Activated CD4-positive, alpha-beta T cell treated with anti-CD3 and anti-CD28 coated beads, Interleukin-2, amount 10 ng/mL, durations not matched to agents 24 days and 14 days (primary cell): ENCODE results near the gene TUBGCP4. TPM values are rescaled to one million over a fixed set of nuclear protein-coding genes. Genes with fewer than 3 reads are reported as not detected.

Source experiments
- DNase-seq: peaks from one replicate; pipeline ENCODE4 v3.0.0; 2022
- H3K27ac Mint-ChIP-seq: one replicate; pipeline ENCODE4 v1.8.0; 2022; ENCODE audit warnings: mild to moderate bottlenecking, mixed read lengths
- H3K27me3 Mint-ChIP-seq: one replicate; pipeline ENCODE4 v1.8.0; 2022; ENCODE audit warnings: mixed read lengths
- H3K36me3 Mint-ChIP-seq: one replicate; pipeline ENCODE4 v1.8.0; 2022; ENCODE audit warnings: low read depth, mild to moderate bottlenecking, mixed read lengths
- H3K4me1 Mint-ChIP-seq: one replicate; pipeline ENCODE4 v1.8.0; 2021; ENCODE audit warnings: mixed read lengths
- H3K4me3 Mint-ChIP-seq: one replicate; pipeline ENCODE4 v1.8.0; 2022; ENCODE audit warnings: mild to moderate bottlenecking, moderate library complexity, mixed read lengths
- H3K9me3 Mint-ChIP-seq: one replicate; pipeline ENCODE4 v1.8.0; 2021; ENCODE audit warnings: mixed read lengths
- intact Hi-C: fragments of 100-400 bp; cut with micrococcal nuclease; formaldehyde crosslinking; loops from one replicate; pipeline ENCODE4 v1.15.1; 2023
- total RNA-seq: library from RNA; stranded (reverse); gene quantifications from 2 replicates; pipeline ENCODE4 v1.2.3, GENCODE V29; 2022

TUBGCP4 gene
- total RNA-seq = 48.0 and 49.6 TPM in 2 replicates

DNA sequence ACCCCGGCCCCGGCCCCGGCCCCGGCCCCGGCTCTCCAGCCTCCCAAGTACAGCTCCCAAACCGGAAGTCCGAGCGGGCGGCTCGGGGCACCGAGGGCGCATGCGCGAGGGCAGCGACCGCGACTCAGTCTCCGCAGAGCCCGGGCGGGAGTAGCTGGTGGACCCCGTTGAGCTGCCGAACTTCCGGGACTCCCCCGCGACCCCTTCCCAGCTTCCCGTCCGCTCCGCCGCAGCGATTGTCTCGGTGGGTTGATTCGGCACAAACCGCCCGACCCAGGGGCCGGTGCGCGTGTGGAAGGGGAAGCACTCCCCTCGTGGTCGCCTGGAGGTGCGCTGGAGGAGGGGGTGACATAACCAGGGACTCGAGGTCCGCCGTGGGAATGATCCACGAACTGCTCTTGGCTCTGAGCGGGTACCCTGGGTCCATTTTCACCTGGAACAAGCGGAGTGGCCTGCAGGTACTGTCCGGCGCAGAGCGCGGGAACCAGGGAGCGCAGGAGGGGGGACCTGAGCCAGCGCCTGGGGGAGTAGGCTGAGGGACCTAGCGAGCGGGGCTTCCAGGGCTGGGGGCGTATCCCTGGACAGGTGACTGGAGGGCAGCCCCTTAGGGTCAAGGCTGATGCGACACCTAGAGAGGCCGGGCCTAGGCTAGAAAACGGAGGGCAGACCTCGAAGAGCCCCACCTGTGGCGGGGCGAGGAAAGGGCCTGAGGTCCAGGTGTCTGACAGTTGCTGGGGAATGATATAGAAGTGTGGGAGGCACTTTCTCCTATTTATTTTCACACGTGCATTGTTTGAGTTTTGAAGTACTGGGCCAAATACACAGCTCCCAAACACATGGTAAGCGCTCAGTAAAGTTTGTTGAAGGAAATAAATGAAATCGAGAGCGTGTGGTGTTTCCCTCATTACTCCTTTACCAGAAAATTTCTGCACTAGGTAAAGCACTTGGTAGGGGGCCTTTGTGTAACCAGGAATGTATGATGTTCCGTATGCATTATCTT is at the start of gene TUBGCP4, which contains the start of gene ZSCAN29:
TSS of gene TUBGCP4 (plus strand) at position 127 of the 1,000 bp plus-strand sequence. CDS start at position 381, 254 bp downstream.
TSS of gene ZSCAN29 (minus strand) at position 69 of the 1,000 bp plus-strand sequence. CDS start 1,130 bp downstream, outside the sequence.
- H3K36me3 Mint-ChIP-seq = peaks cover 53% of the 10 kb centered on the region
- H3K27me3 Mint-ChIP-seq = no peaks in the 10 kb centered on the region
- intact Hi-C loops = no loop called here
- peak; percentile 95 for DNase-seq
- H3K27ac Mint-ChIP-seq = peak within 1 kb of the TSS; percentile 90
- peak within 1 kb of the TSS; percentile 94 for H3K4me3 Mint-ChIP-seq
- H3K9me3 Mint-ChIP-seq = peaks cover 21% of the 10 kb centered on the region
- peaks cover 52% of the 10 kb centered on the region for H3K4me1 Mint-ChIP-seq

- H3K27me3 Mint-ChIP-seq = peaks cover 10% of the 10 kb centered on the region
- H3K27ac Mint-ChIP-seq = no peak overlapping the region
- DNase-seq = no peak
- H3K9me3 Mint-ChIP-seq = no peaks in the 10 kb centered on the region
- peaks cover 21% of the 10 kb centered on the region for H3K36me3 Mint-ChIP-seq
- no peak overlapping the region for H3K4me3 Mint-ChIP-seq
- peaks cover 15% of the 10 kb centered on the region for H3K4me1 Mint-ChIP-seq
- intact Hi-C loops = no loop called here
Measured at GRCh38 chr15:43325039-43325684, 45.7 kb upstream of the TUBGCP4 start.

- Mint-ChIP-seq H3K9me3 (no peaks in the 10 kb centered on the region), H3K36me3 (peaks cover 37% of the 10 kb centered on the region), H3K27me3 (no peaks in the 10 kb centered on the region), H3K4me1 (peaks cover 30% of the 10 kb centered on the region), H3K27ac (peak overlapping the region; percentile 99), H3K4me3 (peak overlapping the region; percentile 96)
- intact Hi-C loops = no loop called here
- peak; percentile 66 for DNase-seq
Measured at GRCh38 chr15:43329217-43329959, 41.5 kb upstream of the TUBGCP4 start.

DNA sequence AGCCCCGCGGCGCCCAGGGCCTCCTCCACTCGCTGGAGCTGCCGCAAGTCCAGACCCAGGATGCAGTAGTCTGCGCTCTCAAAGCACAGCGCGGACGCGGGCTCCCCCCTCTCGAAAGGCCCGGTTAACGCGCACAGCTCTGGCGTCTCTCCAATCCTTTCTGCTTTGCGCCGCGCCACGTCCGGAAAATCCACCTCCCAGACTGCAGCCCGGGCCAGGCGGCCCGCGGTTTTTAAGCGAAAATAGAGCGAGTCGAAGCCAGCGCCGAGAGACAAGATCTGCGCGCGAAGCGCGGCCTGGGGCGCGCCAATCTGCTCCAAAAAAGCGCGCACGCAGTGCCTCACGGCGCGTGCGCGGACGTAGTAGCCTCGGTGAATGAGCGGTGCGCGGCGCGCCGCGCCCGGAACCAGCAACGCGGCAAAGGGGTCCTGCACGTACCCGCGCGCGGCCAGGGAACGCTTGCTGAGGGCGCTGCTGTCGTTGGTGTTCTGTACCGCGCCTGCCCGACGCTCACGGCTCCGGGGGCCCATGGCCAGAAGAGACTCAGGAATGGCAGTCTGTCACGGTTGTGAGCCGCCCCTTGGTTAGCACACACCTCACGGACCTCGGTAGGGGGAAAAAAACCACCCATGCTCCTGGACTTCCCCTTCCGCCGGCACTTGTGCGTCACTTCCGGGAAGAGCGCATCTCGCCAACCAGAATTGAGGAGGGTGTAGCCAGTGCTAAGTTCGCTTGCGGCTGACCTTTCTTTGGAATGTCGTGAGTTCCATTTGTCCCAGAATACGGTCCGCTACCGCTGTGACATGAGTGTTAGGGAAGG is 40.7 kb upstream of the TUBGCP4 start, which contains the start of gene LCMT2:
TSS of gene LCMT2 (minus strand) at position 614 of the 820 bp plus-strand sequence. CDS start at position 530, 84 bp downstream.
- peaks cover 30% of the 10 kb centered on the region for H3K4me1 Mint-ChIP-seq
- peak within 1 kb of the TSS; percentile 96 for H3K4me3 Mint-ChIP-seq

GRCh38 chr15:43330780-43331087 is 40.2 kb upstream of the TUBGCP4 start:
- peaks cover 30% of the 10 kb centered on the region for H3K4me1 Mint-ChIP-seq
- H3K27me3 Mint-ChIP-seq = no peaks in the 10 kb centered on the region
- peaks cover 43% of the 10 kb centered on the region for H3K36me3 Mint-ChIP-seq
- peak overlapping the region; percentile 99 for H3K27ac Mint-ChIP-seq
- H3K9me3 Mint-ChIP-seq = no peaks in the 10 kb centered on the region
- H3K4me3 Mint-ChIP-seq = peak overlapping the region; percentile 96
- intact Hi-C loops = no loop called here
- DNase-seq = no peak

More for the DNA sequence above, 40.7 kb upstream of the TUBGCP4 start, which contains the start of gene LCMT2:
- peak within 1 kb of the TSS; percentile 99 for H3K27ac Mint-ChIP-seq
- no peaks in the 10 kb centered on the region for H3K9me3 Mint-ChIP-seq
- peak; percentile 97 for DNase-seq
- intact Hi-C loops = no loop called here
- no peaks in the 10 kb centered on the region for H3K27me3 Mint-ChIP-seq
- H3K36me3 Mint-ChIP-seq = peaks cover 40% of the 10 kb centered on the region

- peaks cover 26% of the 10 kb centered on the region for H3K36me3 Mint-ChIP-seq
- DNase-seq = peak; percentile 66
- no peaks in the 10 kb centered on the region for H3K9me3 Mint-ChIP-seq
- intact Hi-C loops = no loop called here
- no peak overlapping the region for H3K27ac Mint-ChIP-seq
- no peaks in the 10 kb centered on the region for H3K27me3 Mint-ChIP-seq
- no peaks in the 10 kb centered on the region for H3K4me1 Mint-ChIP-seq
- no peak overlapping the region for H3K4me3 Mint-ChIP-seq
Measured at GRCh38 chr15:43346305-43346704, 24.6 kb upstream of the TUBGCP4 start.

DNA sequence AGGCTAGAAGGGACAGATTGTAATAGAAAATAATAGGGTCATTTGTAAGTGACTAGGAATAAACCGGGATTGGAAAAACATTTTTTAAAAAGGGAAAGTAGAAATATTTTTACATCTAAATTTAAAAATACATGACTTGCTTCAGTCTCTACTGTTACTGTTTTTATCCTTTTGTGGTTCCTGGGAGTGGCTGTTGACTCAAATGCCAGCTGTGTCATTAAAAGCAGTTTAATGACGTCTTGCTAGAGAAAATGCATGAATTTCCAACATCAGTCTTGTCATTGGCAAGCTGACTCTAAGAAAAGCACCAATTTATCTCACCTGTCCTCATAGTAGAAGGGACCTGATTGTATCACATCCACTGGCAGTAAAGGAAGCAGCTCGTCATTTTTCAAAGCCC is 23.8 kb upstream of the TUBGCP4 start:
- H3K36me3 Mint-ChIP-seq = peaks cover 28% of the 10 kb centered on the region
- intact Hi-C loops = no loop called here
- no peaks in the 10 kb centered on the region for H3K4me1 Mint-ChIP-seq
- no peaks in the 10 kb centered on the region for H3K27me3 Mint-ChIP-seq
- H3K9me3 Mint-ChIP-seq = no peaks in the 10 kb centered on the region
- no peak for DNase-seq
- H3K27ac Mint-ChIP-seq = no peak overlapping the region
- H3K4me3 Mint-ChIP-seq = no peak overlapping the region

DNA sequence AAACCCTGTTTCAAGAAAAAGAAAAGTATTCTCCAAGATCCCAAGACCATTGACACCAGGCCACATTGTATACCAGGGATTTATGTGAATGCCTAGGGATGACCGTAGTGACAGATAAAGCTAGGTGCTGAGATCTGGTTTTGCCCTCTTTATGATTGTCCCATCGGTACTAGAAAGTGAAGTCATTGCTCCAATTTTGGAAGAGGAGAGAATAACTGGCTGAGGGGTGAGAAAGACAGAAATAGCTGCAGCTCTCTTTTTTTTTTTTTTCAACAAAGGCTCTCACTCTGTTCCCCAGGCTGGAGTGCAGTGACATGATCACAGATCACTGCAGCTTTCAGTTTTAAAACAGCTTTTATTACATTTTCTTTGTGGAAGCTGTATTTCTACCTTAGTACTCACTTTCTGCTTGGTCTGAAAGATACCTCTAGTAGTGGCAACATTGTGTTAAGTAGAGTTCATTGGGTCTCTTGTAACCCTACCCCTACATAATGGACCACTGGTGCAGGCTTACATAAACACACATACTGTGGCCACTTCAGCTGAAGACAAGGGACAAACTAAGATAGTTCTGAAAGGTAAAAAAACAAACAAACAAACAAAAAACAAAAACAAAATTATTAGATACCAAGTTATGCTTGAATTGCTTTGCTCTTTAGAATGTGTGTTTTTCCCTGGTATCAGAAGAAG is 18.1 kb upstream of the TUBGCP4 start:
- Mint-ChIP-seq H3K36me3 (peaks cover 39% of the 10 kb centered on the region), H3K9me3 (peaks cover 5% of the 10 kb centered on the region), H3K27ac (no peak overlapping the region), H3K4me1 (peaks cover 5% of the 10 kb centered on the region), H3K4me3 (no peak overlapping the region), H3K27me3 (no peaks in the 10 kb centered on the region)
- DNase-seq = no peak
- intact Hi-C loops = no loop called here

DNA sequence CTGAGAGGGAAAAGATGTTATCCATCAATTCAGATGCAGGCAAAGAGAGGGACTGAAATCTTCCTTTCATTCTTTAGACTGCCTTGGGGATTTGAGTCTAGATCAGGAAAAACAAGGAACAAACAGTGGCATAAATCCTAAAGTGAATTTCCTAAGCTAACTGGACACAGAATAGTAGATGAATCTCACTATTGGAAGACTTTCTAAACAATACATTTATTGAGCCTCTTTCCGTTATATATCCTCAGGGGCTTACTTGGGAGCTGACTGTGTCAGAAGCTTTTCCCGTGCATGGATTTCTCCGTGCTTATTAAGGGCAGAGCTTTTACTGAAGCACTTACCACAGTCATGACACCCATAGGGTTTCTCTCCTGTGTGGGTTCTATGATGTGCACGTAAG is 10.1 kb upstream of the TUBGCP4 start:
- no peaks in the 10 kb centered on the region for H3K27me3 Mint-ChIP-seq
- no peak for DNase-seq
- no peaks in the 10 kb centered on the region for H3K4me1 Mint-ChIP-seq
- intact Hi-C loops = no loop called here
- H3K9me3 Mint-ChIP-seq = peaks cover 42% of the 10 kb centered on the region
- H3K36me3 Mint-ChIP-seq = peaks cover 78% of the 10 kb centered on the region
- H3K27ac Mint-ChIP-seq = no peak overlapping the region
- H3K4me3 Mint-ChIP-seq = no peak overlapping the region

- intact Hi-C loops = no loop called here
- Mint-ChIP-seq H3K27ac (no peak overlapping the region), H3K4me1 (no peaks in the 10 kb centered on the region), H3K36me3 (peaks cover 81% of the 10 kb centered on the region), H3K4me3 (no peak overlapping the region), H3K27me3 (no peaks in the 10 kb centered on the region), H3K9me3 (peaks cover 37% of the 10 kb centered on the region)
- DNase-seq = no peak
Measured at GRCh38 chr15:43361313-43361903, 9.5 kb upstream of the TUBGCP4 start.

DNA sequence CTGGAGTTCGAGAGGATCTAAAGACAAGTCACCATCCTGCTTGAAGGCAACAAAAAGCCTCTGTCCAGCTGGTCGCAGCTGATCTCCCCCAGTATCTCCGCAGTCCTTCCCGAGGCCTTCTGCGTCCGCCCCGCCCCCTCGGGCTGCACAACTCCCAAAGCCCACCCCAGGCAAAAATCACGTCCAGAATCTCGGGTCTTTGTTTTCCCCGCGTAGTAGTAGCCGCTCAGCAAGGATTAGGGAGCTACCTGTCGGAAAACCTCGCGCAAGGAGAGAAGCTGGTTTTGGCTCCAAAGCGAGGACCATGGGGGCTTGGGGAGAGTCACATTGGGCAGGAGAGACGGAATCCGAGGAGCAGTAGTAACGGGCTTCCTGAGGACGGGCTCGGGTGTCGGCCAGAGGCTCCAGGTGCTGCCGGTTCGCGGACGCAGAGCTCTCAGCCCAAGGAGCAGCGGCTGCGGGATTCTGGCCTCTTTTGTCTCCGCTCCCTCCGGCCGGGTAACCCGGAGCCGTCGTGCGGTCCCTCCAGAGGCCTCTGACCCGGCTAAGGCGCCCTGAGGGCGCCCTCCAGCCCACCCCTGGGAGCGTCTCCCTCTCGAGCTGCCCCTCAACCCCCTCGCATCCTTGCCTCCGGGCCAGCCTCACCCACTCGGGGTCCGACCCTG is 459 bp upstream of the TUBGCP4 start:
- Mint-ChIP-seq H3K4me1 (peaks cover 50% of the 10 kb centered on the region), H3K9me3 (peaks cover 21% of the 10 kb centered on the region), H3K4me3 (peak overlapping the region; percentile 94), H3K36me3 (peaks cover 56% of the 10 kb centered on the region), H3K27me3 (no peaks in the 10 kb centered on the region), H3K27ac (peak overlapping the region; percentile 85)
- intact Hi-C loops = no loop called here
- no peak for DNase-seq
